ENCODE data around the gene NEURL1B. TPM values are rescaled to one million over a fixed set of nuclear protein-coding genes. Genes with fewer than 3 reads are reported as not detected.

Gene NEURL1B
- total RNA-seq, 2 donors from 2014 or later: 61.6 to 99.9 TPM

DNA sequence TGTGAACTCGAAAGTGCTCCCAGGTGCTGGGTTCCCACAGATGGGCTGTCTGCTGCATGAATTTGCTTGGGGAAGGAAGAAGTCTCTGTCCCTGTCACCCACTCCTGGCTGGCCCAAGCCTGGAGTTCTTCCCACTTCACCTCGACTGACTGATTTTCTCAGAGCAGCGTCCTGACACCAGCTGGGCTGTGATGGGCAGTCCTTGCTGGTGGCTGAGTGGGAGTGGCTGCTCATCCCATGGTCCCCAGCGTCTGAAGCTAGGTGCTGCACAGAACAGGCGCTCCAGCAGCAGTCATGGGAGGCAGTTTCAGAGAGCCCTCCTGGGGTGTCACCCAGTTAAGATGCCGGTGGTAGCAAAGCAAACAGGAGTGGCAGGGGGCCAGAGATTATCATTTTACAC lies 10.1 kb upstream of the NEURL1B start:
- intact Hi-C loops (cut with DNase I): no loop called here
- Histone ChIP-seq H3K9me3 (no peaks in the 10 kb centered on the region), H3K4me3 (no peak overlapping the region), H3K9ac (ENCODE audit: low read depth in 2 of 2, low read length in 2 of 2) (no peak overlapping the region), H3K27ac (no peak overlapping the region), H3K36me3 (no peaks in the 10 kb centered on the region), H3K27me3 (no peaks in the 10 kb centered on the region), H3K4me1 (no peaks in the 10 kb centered on the region)
- DNase-seq: no peak
- TF ChIP-seq, protein P1, sequence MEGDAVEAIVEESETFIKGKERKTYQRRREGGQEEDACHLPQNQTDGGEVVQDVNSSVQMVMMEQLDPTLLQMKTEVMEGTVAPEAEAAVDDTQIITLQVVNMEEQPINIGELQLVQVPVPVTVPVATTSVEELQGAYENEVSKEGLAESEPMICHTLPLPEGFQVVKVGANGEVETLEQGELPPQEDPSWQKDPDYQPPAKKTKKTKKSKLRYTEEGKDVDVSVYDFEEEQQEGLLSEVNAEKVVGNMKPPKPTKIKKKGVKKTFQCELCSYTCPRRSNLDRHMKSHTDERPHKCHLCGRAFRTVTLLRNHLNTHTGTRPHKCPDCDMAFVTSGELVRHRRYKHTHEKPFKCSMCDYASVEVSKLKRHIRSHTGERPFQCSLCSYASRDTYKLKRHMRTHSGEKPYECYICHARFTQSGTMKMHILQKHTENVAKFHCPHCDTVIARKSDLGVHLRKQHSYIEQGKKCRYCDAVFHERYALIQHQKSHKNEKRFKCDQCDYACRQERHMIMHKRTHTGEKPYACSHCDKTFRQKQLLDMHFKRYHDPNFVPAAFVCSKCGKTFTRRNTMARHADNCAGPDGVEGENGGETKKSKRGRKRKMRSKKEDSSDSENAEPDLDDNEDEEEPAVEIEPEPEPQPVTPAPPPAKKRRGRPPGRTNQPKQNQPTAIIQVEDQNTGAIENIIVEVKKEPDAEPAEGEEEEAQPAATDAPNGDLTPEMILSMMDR (IDR thresholded peaks at IDR 0.05): no peak

DNA sequence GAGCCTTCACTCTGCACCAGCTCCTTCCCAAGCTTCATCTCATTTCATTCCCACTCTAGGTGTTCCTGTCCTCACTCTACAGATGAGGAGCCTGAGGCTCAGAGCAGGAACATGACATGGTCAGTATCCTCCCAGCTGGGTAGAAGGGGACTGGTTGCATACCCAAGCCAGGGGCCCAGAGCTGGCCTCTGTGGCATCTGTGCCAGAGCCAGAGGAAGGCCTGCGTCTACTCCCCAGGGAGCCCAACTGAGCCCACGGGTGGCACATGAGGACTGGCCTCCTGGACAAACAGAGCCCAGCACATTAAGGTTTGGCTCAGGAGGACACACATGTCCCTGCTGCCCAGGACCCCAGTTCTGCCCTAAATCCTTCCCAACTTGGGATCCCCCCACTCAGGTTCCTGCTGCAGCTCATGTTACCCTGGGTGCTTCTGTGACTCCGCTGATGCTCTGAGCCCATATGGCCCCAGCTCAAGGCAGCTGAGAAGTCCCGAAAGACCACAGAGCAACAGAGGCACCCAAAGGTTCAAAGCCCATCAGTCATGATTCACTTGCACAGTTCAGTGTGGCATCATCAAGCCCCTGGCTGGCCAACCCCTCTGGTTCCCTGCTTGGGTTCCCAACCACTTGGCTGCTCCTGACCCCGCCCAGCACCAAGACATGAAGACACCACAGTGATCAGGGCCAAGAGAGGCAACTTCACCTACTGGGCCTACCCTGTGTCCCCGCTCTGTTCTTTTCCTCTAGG lies 8.5 kb upstream of the NEURL1B start:
- no peak for DNase-seq
- TF ChIP-seq, protein P1 (IDR thresholded peaks at IDR 0.05): no peak

DNA sequence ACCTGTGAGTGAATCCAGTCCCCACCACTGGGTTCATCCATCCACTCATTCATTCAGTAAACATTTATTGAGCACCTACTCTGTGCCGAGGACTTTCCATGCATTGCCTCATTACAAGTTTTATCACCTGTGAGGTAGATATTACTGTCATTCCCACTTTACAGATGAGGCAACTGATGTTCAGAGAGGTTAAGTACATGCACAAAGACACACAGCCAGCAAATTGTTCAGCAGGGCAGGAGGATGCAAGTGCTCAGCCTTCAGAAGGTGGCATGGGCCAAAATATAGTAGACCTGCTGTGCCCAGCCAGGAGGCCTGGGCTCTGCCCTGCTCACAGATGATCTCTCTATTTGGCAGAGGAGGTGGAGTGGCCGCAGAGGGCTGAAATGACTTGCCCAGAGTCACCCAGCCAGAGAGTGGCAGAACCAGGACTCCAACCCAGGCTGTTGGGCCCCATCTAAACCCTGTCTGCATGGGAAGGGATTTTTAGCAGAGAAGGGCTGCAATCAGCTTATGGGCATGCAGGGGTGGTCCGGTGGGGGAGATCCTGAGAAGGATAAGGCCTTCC lies 7.6 kb upstream of the NEURL1B start:
- TF ChIP-seq, protein P1 (IDR thresholded peaks at IDR 0.05): no peak
- Histone ChIP-seq H3K9me3 (no peaks in the 10 kb centered on the region), H3K27ac (no peak overlapping the region), H3K9ac (ENCODE audit: low read depth in 2 of 2, low read length in 2 of 2) (no peak overlapping the region), H3K27me3 (no peaks in the 10 kb centered on the region), H3K36me3 (no peaks in the 10 kb centered on the region), H3K4me3 (no peak overlapping the region), H3K4me1 (no peaks in the 10 kb centered on the region)
- DNase-seq: no peak
- intact Hi-C loops (cut with DNase I): no loop called here

More for the DNA sequence above, 8.5 kb upstream of the NEURL1B start:
- Histone ChIP-seq H3K27ac (no peak overlapping the region), H3K9ac (ENCODE audit: low read depth in 2 of 2, low read length in 2 of 2) (no peak overlapping the region), H3K4me3 (no peak overlapping the region), H3K36me3 (no peaks in the 10 kb centered on the region), H3K9me3 (no peaks in the 10 kb centered on the region), H3K4me1 (no peaks in the 10 kb centered on the region), H3K27me3 (no peaks in the 10 kb centered on the region)
- intact Hi-C loops (cut with DNase I): no loop called here

DNA sequence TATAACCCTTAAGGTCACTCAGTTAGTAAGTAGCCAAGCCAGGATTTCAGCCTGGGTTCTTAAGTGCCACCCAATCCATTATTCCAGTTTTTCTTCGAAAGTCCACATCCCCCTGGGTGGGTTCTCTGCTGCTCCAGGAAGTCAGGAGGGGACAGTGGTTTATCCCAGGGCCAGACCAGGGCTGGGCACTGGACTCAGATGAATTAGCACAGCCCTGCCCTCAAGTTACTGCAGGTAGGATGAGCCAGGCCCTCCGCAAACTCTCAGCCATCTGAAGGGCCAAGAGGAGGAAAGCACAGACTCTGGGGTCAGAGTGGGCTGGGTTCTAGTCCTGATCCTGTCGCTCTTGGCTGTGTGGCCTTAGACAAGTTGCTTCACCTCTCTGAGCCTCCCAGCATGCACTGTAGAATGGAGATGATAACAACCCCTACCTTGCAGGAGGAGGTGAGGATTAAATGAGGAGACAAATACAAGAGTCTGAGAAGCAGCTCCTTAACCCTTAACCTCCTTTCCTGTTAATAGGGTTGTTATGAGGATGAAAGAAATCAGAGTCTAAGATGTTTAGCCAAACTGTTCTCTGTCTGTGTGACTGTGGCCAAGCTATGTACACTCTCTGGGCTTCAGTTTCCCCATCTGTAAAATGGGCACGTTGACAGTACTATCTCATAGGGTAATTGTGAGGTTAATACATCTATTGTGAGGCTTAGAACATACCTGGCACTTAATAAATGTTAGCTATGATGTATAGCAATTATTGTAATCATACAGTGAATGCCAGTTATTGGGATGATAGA lies 6.8 kb upstream of the NEURL1B start:
- no peak overlapping the region for H3K9ac ChIP-seq (ENCODE audit: low read depth in 2 of 2, low read length in 2 of 2)
- intact Hi-C loops (cut with DNase I): no loop called here
- H3K27me3 ChIP-seq: no peaks in the 10 kb centered on the region

DNA sequence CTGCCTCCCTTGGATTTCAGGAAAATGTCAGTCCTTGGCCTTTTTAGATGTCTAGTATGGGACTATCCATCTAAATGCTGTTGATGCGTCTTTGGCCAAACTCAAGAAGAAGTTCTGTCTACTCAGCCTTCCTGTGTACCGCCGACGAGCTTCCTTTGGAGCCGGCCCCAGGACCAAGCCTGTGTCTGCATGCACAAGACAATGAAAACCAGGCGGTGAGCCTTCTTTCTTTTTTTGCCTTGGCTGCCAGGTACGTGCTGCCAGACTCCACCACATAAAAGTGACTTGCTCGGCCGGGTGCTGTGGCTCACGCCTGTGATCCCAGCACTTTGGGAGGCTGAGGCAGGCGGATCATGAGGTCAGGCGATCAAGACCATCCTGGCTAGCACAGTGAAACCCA lies 6.0 kb upstream of the NEURL1B start:
- Histone ChIP-seq H3K27ac (no peak overlapping the region), H3K4me3 (no peak overlapping the region), H3K27me3 (no peaks in the 10 kb centered on the region), H3K4me1 (no peaks in the 10 kb centered on the region), H3K9me3 (no peaks in the 10 kb centered on the region), H3K36me3 (no peaks in the 10 kb centered on the region), H3K9ac (ENCODE audit: low read depth in 2 of 2, low read length in 2 of 2) (no peak overlapping the region)
- intact Hi-C loops (cut with DNase I): no loop called here
- TF ChIP-seq, protein P1 (IDR thresholded peaks at IDR 0.05): no peak
- no peak for DNase-seq

More for the DNA sequence above, 6.8 kb upstream of the NEURL1B start:
- H3K9me3 ChIP-seq: no peaks in the 10 kb centered on the region
- H3K27ac ChIP-seq: no peak overlapping the region
- H3K4me1 ChIP-seq: no peaks in the 10 kb centered on the region
- no peaks in the 10 kb centered on the region for H3K36me3 ChIP-seq
- no peak overlapping the region for H3K4me3 ChIP-seq
- DNase-seq: no peak
- TF ChIP-seq, protein P1 (IDR thresholded peaks at IDR 0.05): no peak

All from colonic mucosa (tissue), 4 donors.